SK-N-SH (cell line): ENCODE results near the gene MAP2. TPM values are rescaled to one million over a fixed set of nuclear protein-coding genes. Genes with fewer than 3 reads are reported as not detected.

Experiments
- CTCF ChIA-PET: fragments of 300-600, 350-600 bp; formaldehyde crosslinking; extraction: SDS; loops from one replicate; lab custom pipeline; 2021; lab: Yijun Ruan, JAX
- POLR2A ChIA-PET: fragments of 350-600 bp; sonication (Branson Sonifier 250); formaldehyde crosslinking; extraction: SDS; loops from one replicate; lab custom pipeline; 2020; ENCODE audit warnings: antibody characterized with exemption, inconsistent platforms; lab: Yijun Ruan, JAX
- DNase-seq: peaks from one replicate; pipeline ENCODE4 v3.0.0; 2012
- H2AFZ ChIP-seq: fragments of 200-600 bp; sonication (generic); 2 replicates; pipeline ENCODE4 v1.8.1; 2016; ENCODE audit warnings: antibody characterized with exemption, mild to moderate bottlenecking, low read depth
- H3F3A ChIP-seq: fragments of 200-600 bp; sonication (generic); replicated peaks from 2 replicates; pipeline ENCODE3; 2016; ENCODE audit warnings: antibody characterized with exemption, mild to moderate bottlenecking; ENCODE audit not compliant: insufficient read depth
- H3K27ac ChIP-seq, 2 experiments: fragments of 200-500 bp in 1 of 2; fragments of 200-600 bp in 1 of 2; sonication (Bioruptor generic) in 1 of 2; sonication (generic), shearing (Covaris generic) in 1 of 2; 2 replicates each; pipeline versions ENCODE4 v1.5.1 to v1.6.1; 2014 to 2016; ENCODE audit warnings: low read depth in 2 of 2, inconsistent platforms in 1 of 2, low read length in 1 of 2, mild to moderate bottlenecking in 1 of 2, mixed read lengths in 1 of 2
- H3K27me3 ChIP-seq: fragments of 200-600 bp; sonication (generic), shearing (Covaris generic); 2 replicates; pipeline ENCODE4 v1.6.1; 2016; ENCODE audit warnings: mixed run types; ENCODE audit not compliant: insufficient read depth
- H3K36me3 ChIP-seq, 2 experiments: fragments of 200-500 bp in 1 of 2; fragments of 200-600 bp in 1 of 2; sonication (Bioruptor generic) in 1 of 2; sonication (generic) in 1 of 2; replicated peaks in 1 of 2; 2 replicates each; pipeline versions ENCODE3 to v1.5.1; 2014 to 2016; ENCODE audit warnings: low read length in 1 of 2, mild to moderate bottlenecking in 1 of 2; ENCODE audit not compliant: insufficient read depth in 2 of 2, control insufficient read depth in 1 of 2
- H3K4me1 ChIP-seq, 2 experiments: fragments of 200-500 bp in 1 of 2; fragments of 200-600 bp in 1 of 2; sonication (Bioruptor generic) in 1 of 2; sonication (generic), shearing (Covaris generic) in 1 of 2; 2 replicates each; pipeline versions ENCODE4 v1.5.1 to v1.6.1; 2014 to 2016; ENCODE audit warnings: low read depth in 1 of 2, low read length in 1 of 2, mixed run types in 1 of 2; ENCODE audit not compliant: insufficient read depth in 2 of 2, control insufficient read depth in 1 of 2
- H3K4me2 ChIP-seq: fragments of 200-600 bp; sonication (generic), shearing (Covaris generic); 2 replicates; pipeline ENCODE4 v1.6.1; 2017; ENCODE audit warnings: mixed run types
- H3K4me3 ChIP-seq, 2 experiments: fragments of 200-500 bp in 1 of 2; fragments of 200-600 bp in 1 of 2; sonication (Bioruptor generic) in 1 of 2; sonication (generic), shearing (Covaris generic) in 1 of 2; 2 replicates each; pipeline versions ENCODE4 v1.5.1 to v1.8.1; 2014 to 2016; ENCODE audit warnings: low read depth in 2 of 2, inconsistent platforms in 1 of 2, low read length in 1 of 2, mild to moderate bottlenecking in 1 of 2, mixed read lengths in 1 of 2, moderate library complexity in 1 of 2
- H3K79me2 ChIP-seq: fragments of 200-600 bp; sonication (generic); 2 replicates; pipeline ENCODE4 v1.8.1; 2017; ENCODE audit warnings: mild to moderate bottlenecking; ENCODE audit not compliant: insufficient read depth
- H3K9ac ChIP-seq: fragments of 200-600 bp; sonication (generic); 2 replicates; pipeline ENCODE4 v1.6.1; 2017; ENCODE audit warnings: mixed run types
- H3K9me2 ChIP-seq: fragments of 200-600 bp; sonication (generic); 2 replicates; pipeline ENCODE4 v1.6.1; 2017; ENCODE audit warnings: mixed run types
- H3K9me3 ChIP-seq: fragments of 200-600 bp; sonication (generic); 2 replicates; pipeline ENCODE4 v1.6.1; 2017; ENCODE audit warnings: mixed run types, mild to moderate bottlenecking, moderate library complexity
- H4K20me1 ChIP-seq: fragments of 200-600 bp; sonication (generic); 2 replicates; pipeline ENCODE4 v1.6.1; 2017; ENCODE audit warnings: mild to moderate bottlenecking, mixed run types; ENCODE audit not compliant: insufficient read depth
- CTCF ChIP-seq: fragments of 200-600 bp; sonication (generic); IDR thresholded peaks from 2 replicates; pipeline ENCODE4 v1.6.1; 2017; ENCODE audit warnings: antibody characterized with exemption, mild to moderate bottlenecking, moderate library complexity
- FOXJ3 ChIP-seq: sonication (generic); formaldehyde crosslinking; IDR thresholded peaks from 2 replicates; pipeline ENCODE4 v1.5.1; 2020; ENCODE audit warnings: mild to moderate bottlenecking, missing genetic modification reagents
- MAX ChIP-seq: IDR thresholded peaks from 2 replicates; pipeline ENCODE4 v1.4.0; 2012; ENCODE audit warnings: low read depth
- NFIC ChIP-seq: IDR thresholded peaks from 2 replicates; pipeline ENCODE4 v1.4.0; 2012; ENCODE audit warnings: borderline replicate concordance
- POLR2AphosphoS5 ChIP-seq: IDR thresholded peaks from 2 replicates; pipeline ENCODE4 v1.6.1; 2012; ENCODE audit warnings: low read depth, low read length
- RAD21 ChIP-seq: IDR thresholded peaks from 2 replicates; pipeline ENCODE4 v1.6.1; 2012; ENCODE audit warnings: mild to moderate bottlenecking, low read length
- RCOR1 ChIP-seq: fragments of 150-350 bp; IDR thresholded peaks from 2 replicates; pipeline ENCODE4 v1.6.1; 2017; ENCODE audit warnings: antibody characterized with exemption, low read length
- REST ChIP-seq: IDR thresholded peaks from 2 replicates; pipeline ENCODE4 v1.6.1; 2012; ENCODE audit warnings: mild to moderate bottlenecking, low read depth, low read length, moderate library complexity
- TAF1 ChIP-seq: IDR thresholded peaks from 2 replicates; pipeline ENCODE4 v1.6.1; 2012; ENCODE audit warnings: low read depth, mild to moderate bottlenecking, low read length, moderate library complexity, borderline replicate concordance
- WGBS: methylation state at CpG from one replicate; pipeline ENCODE4 v1.1.6; 2017; ENCODE audit warnings: low lambda C conversion rate; 5-methylcytosine and 5-hydroxymethylcytosine counted together
- polyA plus RNA-seq, 3 experiments: library from polyadenylated mRNA; depleted of rRNA; stranded (reverse); fragments of >200 nt; gene quantifications; 2 replicates each; pipeline ENCODE4 v1.2.3, GENCODE V29; 2012

The MAP2 gene
- polyA plus RNA-seq, 1 of the 3 experiments (the other 2 are of a cell fraction): 7.8 TPM

GRCh38 chr2:209577376-209578357, 153.8 kb downstream of the MAP2 start:
- H3K27me3 ChIP-seq: no peaks in the 10 kb centered on the region
- H3K36me3 ChIP-seq: no peaks in the 10 kb centered on the region
- H3F3A ChIP-seq: no peaks in the 10 kb centered on the region
- no peak overlapping the region for H2AFZ ChIP-seq
- no peak overlapping the region for H3K9ac ChIP-seq
- no peak overlapping the region for H3K4me2 ChIP-seq
- no peaks in the 10 kb centered on the region for H3K9me3 ChIP-seq
- H3K4me3 ChIP-seq: no peak overlapping the region; a peak in 1 of 4 replicates
- H3K27ac ChIP-seq: peak overlapping the region in 1 of 2 experiments; percentile 94; a peak in 2 of 4 replicates
- no peak for DNase-seq
- 50% methylated on average over 4 of the region's 4 CpGs for WGBS
- TF ChIP-seq RAD21 (peak; percentile 54), POLR2AphosphoS5 (no peak), REST (no peak), CTCF (peak; percentile 67)
- POLR2A ChIA-PET: interaction anchor here (0.6 to 2.8 kb wide), 6 partner anchors 83 to 243 kb away, joined by 3 to 36 read pairs (median 4); partner anchors contain the start of genes MAP2 and UNC80
- H4K20me1 ChIP-seq: no peaks in the 10 kb centered on the region
- no peaks in the 10 kb centered on the region for H3K79me2 ChIP-seq
- H3K4me1 ChIP-seq: peaks cover 4 to 14% of the 10 kb centered on the region in 2 experiments; a peak in 3 of 4 replicates
- H3K9me2 ChIP-seq: no peaks in the 10 kb centered on the region
- CTCF ChIA-PET: interaction anchor here (0.5 to 4.7 kb wide), 31 partner anchors 7 to 1186 kb away, joined by 3 to 76 read pairs (median 4); partner anchors contain the start of genes MAP2 and UNC80

GRCh38 chr2:209578394-209579001, 154.7 kb downstream of the MAP2 start:
- no peaks in the 10 kb centered on the region for H4K20me1 ChIP-seq
- H3K4me3 ChIP-seq: no peak overlapping the region
- ChIA-PET CTCF (interaction anchor here (0.7 to 4.7 kb wide), 17 partner anchors 8 to 1186 kb away, joined by 3 to 76 read pairs (median 4); partner anchors contain the start of genes MAP2 and UNC80), POLR2A (interaction anchor here (0.6 to 2.8 kb wide), 4 partner anchors 11 to 194 kb away, joined by 4 to 36 read pairs (median 10); partner anchors contain the start of gene UNC80)
- TF ChIP-seq NFIC (no peak), MAX (no peak), FOXJ3 (no peak), RCOR1 (no peak), CTCF (no peak), POLR2AphosphoS5 (no peak), TAF1 (no peak)
- no peaks in the 10 kb centered on the region for H3K27me3 ChIP-seq
- H3K27ac ChIP-seq: peak overlapping the region; percentile 32 to 94; a peak in 3 of 4 replicates
- no peaks in the 10 kb centered on the region for H3K9me3 ChIP-seq
- H3K9ac ChIP-seq: 0 out of 2 replicates have a peak overlapping the region, but pooled peaks have one; percentile 62
- peaks cover 4 to 14% of the 10 kb centered on the region in 2 experiments; a peak in 3 of 4 replicates for H3K4me1 ChIP-seq
- no peak for DNase-seq
- peak overlapping the region; percentile 87 for H2AFZ ChIP-seq
- H3K9me2 ChIP-seq: no peaks in the 10 kb centered on the region
- no peaks in the 10 kb centered on the region for H3F3A ChIP-seq
- peaks cover 0 to under 1% of the 10 kb centered on the region in 2 experiments for H3K36me3 ChIP-seq
- H3K79me2 ChIP-seq: no peaks in the 10 kb centered on the region
- 35% methylated on average over 2 of the region's 3 CpGs for WGBS
- peak overlapping the region; percentile 97; the same call in 1 of the 2 replicates for H3K4me2 ChIP-seq
